Glutamatergic neuron (in vitro differentiated cells): ENCODE data around the gene CLPTM1L. TPM values are rescaled to one million over a fixed set of nuclear protein-coding genes. Genes with fewer than 3 reads are reported as not detected.
A peak's percentile ranks its signal among the peaks of the same experiment; 100 is the strongest.

Experiments
- DNase-seq: peaks from one replicate; pipeline ENCODE4 v3.0.0; 2022
- H3K27ac Mint-ChIP-seq: one replicate; pipeline ENCODE4 v1.8.0; 2020; ENCODE audit warnings: mild to moderate bottlenecking, mixed read lengths, inconsistent platforms; ENCODE audit not compliant: unreplicated experiment
- H3K27me3 Mint-ChIP-seq: one replicate; pipeline ENCODE4 v1.8.0; 2020; ENCODE audit warnings: mild to moderate bottlenecking, moderate library complexity, mixed read lengths, inconsistent platforms; ENCODE audit not compliant: unreplicated experiment
- H3K36me3 Mint-ChIP-seq: one replicate; pipeline ENCODE4 v1.8.0; 2020; ENCODE audit warnings: mild to moderate bottlenecking, mixed read lengths, inconsistent platforms; ENCODE audit not compliant: unreplicated experiment
- H3K4me1 Mint-ChIP-seq: one replicate; pipeline ENCODE4 v1.8.0; 2020; ENCODE audit warnings: mild to moderate bottlenecking, low read depth, mixed read lengths, inconsistent platforms; ENCODE audit not compliant: unreplicated experiment
- H3K4me3 Mint-ChIP-seq: one replicate; pipeline ENCODE4 v1.8.0; 2020; ENCODE audit warnings: mild to moderate bottlenecking, mixed read lengths, inconsistent platforms; ENCODE audit not compliant: unreplicated experiment
- H3K9me3 Mint-ChIP-seq: one replicate; pipeline ENCODE4 v1.8.0; 2020; ENCODE audit warnings: mild to moderate bottlenecking, moderate library complexity, mixed read lengths, inconsistent platforms; ENCODE audit not compliant: unreplicated experiment
- CTCF ChIP-seq: fragments of 200-600 bp; sonication (generic); IDR thresholded peaks from one replicate; pipeline ENCODE4 v1.5.0; 2021; ENCODE audit not compliant: partially characterized antibody, unreplicated experiment
- total RNA-seq: library from RNA; stranded (reverse); fragmentation: NEBNext Ultra II Directional; extraction: Animal tissue kit (Norgen Biotek cat#: 25700); gene quantifications from one replicate; pipeline ENCODE4 v1.2.1, GENCODE V29; 2021; ENCODE audit not compliant: unreplicated experiment

CLPTM1L gene
- total RNA-seq, 1 donor from 2014 or later = 95.2 TPM

- no peak for DNase-seq
- Mint-ChIP-seq H3K4me3 (no peak overlapping the region), H3K9me3 (peaks cover 7% of the 10 kb centered on the region)
Observed at GRCh38 chr5:1312993-1313833, 31.7 kb downstream of the CLPTM1L start.

GRCh38 chr5:1312206-1312605, 32.7 kb downstream of the CLPTM1L start:
- Mint-ChIP-seq H3K9me3 (peaks cover 3% of the 10 kb centered on the region), H3K27ac (no peak overlapping the region), H3K36me3 (no peaks in the 10 kb centered on the region), H3K4me1 (peaks cover 10% of the 10 kb centered on the region), H3K27me3 (peaks cover 2% of the 10 kb centered on the region), H3K4me3 (no peak overlapping the region)
- no peak for DNase-seq
- no peak for TF ChIP-seq CTCF

More at GRCh38 chr5:1312993-1313833, 31.7 kb downstream of the CLPTM1L start:
- Mint-ChIP-seq H3K27me3 (peaks cover 4% of the 10 kb centered on the region), H3K4me1 (peaks cover 13% of the 10 kb centered on the region), H3K36me3 (peaks cover 3% of the 10 kb centered on the region), H3K27ac (peak overlapping the region; percentile 48)
- TF ChIP-seq CTCF = no peak

GRCh38 chr5:1311439-1312055, 33.4 kb downstream of the CLPTM1L start:
- no peak overlapping the region for H3K4me3 Mint-ChIP-seq
- no peak overlapping the region for H3K27ac Mint-ChIP-seq
- peaks cover 2% of the 10 kb centered on the region for H3K27me3 Mint-ChIP-seq
- TF ChIP-seq CTCF = no peak
- DNase-seq = no peak
- H3K4me1 Mint-ChIP-seq = peaks cover 7% of the 10 kb centered on the region
- no peaks in the 10 kb centered on the region for H3K36me3 Mint-ChIP-seq
- peaks cover under 1% of the 10 kb centered on the region for H3K9me3 Mint-ChIP-seq

GRCh38 chr5:1310118-1310517, 34.8 kb downstream of the CLPTM1L start:
- no peaks in the 10 kb centered on the region for H3K4me1 Mint-ChIP-seq
- no peak overlapping the region for H3K27ac Mint-ChIP-seq
- no peak for DNase-seq
- H3K9me3 Mint-ChIP-seq = peaks cover 2% of the 10 kb centered on the region
- no peaks in the 10 kb centered on the region for H3K36me3 Mint-ChIP-seq
- no peak for TF ChIP-seq CTCF
- H3K4me3 Mint-ChIP-seq = no peak overlapping the region
- H3K27me3 Mint-ChIP-seq = no peaks in the 10 kb centered on the region

- TF ChIP-seq CTCF = no peak
- DNase-seq = no peak
- Mint-ChIP-seq H3K27ac (no peak overlapping the region), H3K4me3 (no peak overlapping the region), H3K9me3 (peaks cover 6% of the 10 kb centered on the region), H3K27me3 (peaks cover 2% of the 10 kb centered on the region), H3K36me3 (peaks cover 18% of the 10 kb centered on the region), H3K4me1 (no peaks in the 10 kb centered on the region)
Observed at GRCh38 chr5:1304033-1304432, 40.9 kb downstream of the CLPTM1L start.
